Endodermal cell (in vitro differentiated cells): Measurements from ENCODE around the gene ANKRD13A. TPM values are rescaled to one million over a fixed set of nuclear protein-coding genes. Genes with fewer than 3 reads are reported as not detected.

Experiments
- DNase-seq: peaks from one replicate; pipeline ENCODE4 v3.0.0-alpha.2; 2017
- H3K27ac ChIP-seq: 2 replicates; pipeline ENCODE4 v1.5.1; 2013; ENCODE audit warnings: mild to moderate bottlenecking, low read depth, low read length, moderate library complexity
- H3K27me3 ChIP-seq: 2 replicates; pipeline ENCODE4 v1.6.1; 2013; ENCODE audit warnings: mild to moderate bottlenecking, low read length, moderate library complexity; ENCODE audit not compliant: insufficient read depth, control insufficient read depth, poor library complexity, severe bottlenecking
- H3K36me3 ChIP-seq: 2 replicates; pipeline ENCODE4 v1.7.0; 2013; ENCODE audit warnings: mild to moderate bottlenecking, low read length, moderate library complexity; ENCODE audit not compliant: control insufficient read depth, insufficient read depth
- H3K4me1 ChIP-seq: one replicate; pipeline ENCODE4 v1.7.0; 2013; ENCODE audit warnings: low read length; ENCODE audit not compliant: control insufficient read depth, insufficient read depth
- H3K4me3 ChIP-seq: 2 replicates; pipeline ENCODE4 v1.5.1; 2013; ENCODE audit warnings: mild to moderate bottlenecking, low read length, moderate library complexity
- H3K9ac ChIP-seq: 2 replicates; pipeline ENCODE4 v1.6.1; 2013; ENCODE audit warnings: mild to moderate bottlenecking, low read length, moderate library complexity; ENCODE audit not compliant: poor library complexity, severe bottlenecking; ENCODE audit errors: extremely low read depth
- H3K9me3 ChIP-seq: 2 replicates; pipeline ENCODE4 v1.6.1; 2013; ENCODE audit warnings: mild to moderate bottlenecking, low read length, moderate library complexity; ENCODE audit not compliant: control insufficient read depth
- H3K27ac Mint-ChIP-seq: 2 replicates; pipeline ENCODE4 v1.8.0; 2020; ENCODE audit warnings: mixed read lengths
- H3K27me3 Mint-ChIP-seq: 2 replicates; pipeline ENCODE4 v1.8.0; 2021; ENCODE audit warnings: mild to moderate bottlenecking, mixed read lengths; ENCODE audit not compliant: insufficient read depth
- H3K36me3 Mint-ChIP-seq: 2 replicates; pipeline ENCODE4 v1.8.0; 2020; ENCODE audit warnings: low read depth, mixed read lengths
- H3K4me1 Mint-ChIP-seq: 2 replicates; pipeline ENCODE4 v1.8.0; 2020; ENCODE audit warnings: mixed read lengths
- H3K4me3 Mint-ChIP-seq: 2 replicates; pipeline ENCODE4 v1.8.0; 2020; ENCODE audit warnings: mild to moderate bottlenecking, moderate library complexity, mixed read lengths
- H3K9me3 Mint-ChIP-seq: 2 replicates; pipeline ENCODE4 v1.8.0; 2020; ENCODE audit warnings: mild to moderate bottlenecking, mixed read lengths
- WGBS, 2 experiments: methylation state at CpG; one replicate each; pipeline versions ENCODE4 v1.1.5 to v1.1.7; 2013; ENCODE audit warnings: missing lambda C conversion rate in 2 of 2, mixed read lengths in 1 of 2; ENCODE audit not compliant: insufficient coverage in 1 of 2, insufficient read length in 1 of 2; 5-methylcytosine and 5-hydroxymethylcytosine counted together
- total RNA-seq, 2 donors: library from RNA; stranded (reverse); fragmentation: NEBNext Ultra II Directional in 1 of 2; extraction: Animal tissue kit (Norgen Biotek cat#: 25700) in 1 of 2; gene quantifications; 2 replicates in 1 of 2; 3 replicates in 1 of 2; pipeline ENCODE4 v1.2.1, GENCODE V29; 2021
- TF ChIP-seq, protein P1 (sequence below): fragments of 200-600 bp; sonication (generic); conservative IDR thresholded peaks from 2 replicates; pipeline ENCODE4 v1.5.0; 2021; ENCODE audit warnings: antibody characterized with exemption, mild to moderate bottlenecking

ANKRD13A gene
- total RNA-seq, 2 donors from 2014 or later, result 33.2 to 44.6 TPM

DNA sequence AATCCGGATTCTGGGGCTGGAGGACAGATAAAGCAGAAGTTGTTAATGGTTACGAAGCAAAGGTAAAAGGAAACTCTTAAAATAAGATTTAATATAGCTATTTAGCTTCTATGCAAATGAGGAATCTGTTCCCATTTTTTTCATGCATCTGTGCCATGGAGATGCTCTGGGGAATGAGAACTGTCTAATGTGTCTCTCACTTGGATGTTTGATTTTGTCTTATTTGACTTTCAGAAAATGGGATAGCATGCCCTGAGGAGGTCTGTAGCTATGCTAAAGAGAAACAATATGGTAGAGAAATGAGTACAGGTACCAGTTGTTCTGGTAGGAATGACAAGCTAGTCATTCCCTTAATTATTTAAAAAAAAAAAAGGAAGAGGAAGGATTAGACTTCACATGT lies 24.8 kb downstream of the ANKRD13A start:
- H3K36me3 ChIP-seq, result peaks cover 78% of the 10 kb centered on the region
- H3K4me1 Mint-ChIP-seq, result peaks cover 5% of the 10 kb centered on the region
- H3K4me3 Mint-ChIP-seq, result no peak overlapping the region
- no peak overlapping the region for H3K27ac Mint-ChIP-seq
- H3K27ac ChIP-seq, result peak overlapping the region; percentile 22
- peaks cover 60% of the 10 kb centered on the region for H3K36me3 Mint-ChIP-seq
- H3K4me3 ChIP-seq, result no peak overlapping the region
- 98 to 100% methylated on average over 1 to 2 of the region's 2 CpGs for WGBS, 2 experiments
- no peaks in the 10 kb centered on the region for H3K27me3 Mint-ChIP-seq
- H3K9me3 Mint-ChIP-seq, result no peaks in the 10 kb centered on the region
- H3K9me3 ChIP-seq, result no peaks in the 10 kb centered on the region
- no peaks in the 10 kb centered on the region for H3K27me3 ChIP-seq
- H3K9ac ChIP-seq, result no peak overlapping the region
- no peaks in the 10 kb centered on the region for H3K4me1 ChIP-seq
- TF ChIP-seq, protein P1, sequence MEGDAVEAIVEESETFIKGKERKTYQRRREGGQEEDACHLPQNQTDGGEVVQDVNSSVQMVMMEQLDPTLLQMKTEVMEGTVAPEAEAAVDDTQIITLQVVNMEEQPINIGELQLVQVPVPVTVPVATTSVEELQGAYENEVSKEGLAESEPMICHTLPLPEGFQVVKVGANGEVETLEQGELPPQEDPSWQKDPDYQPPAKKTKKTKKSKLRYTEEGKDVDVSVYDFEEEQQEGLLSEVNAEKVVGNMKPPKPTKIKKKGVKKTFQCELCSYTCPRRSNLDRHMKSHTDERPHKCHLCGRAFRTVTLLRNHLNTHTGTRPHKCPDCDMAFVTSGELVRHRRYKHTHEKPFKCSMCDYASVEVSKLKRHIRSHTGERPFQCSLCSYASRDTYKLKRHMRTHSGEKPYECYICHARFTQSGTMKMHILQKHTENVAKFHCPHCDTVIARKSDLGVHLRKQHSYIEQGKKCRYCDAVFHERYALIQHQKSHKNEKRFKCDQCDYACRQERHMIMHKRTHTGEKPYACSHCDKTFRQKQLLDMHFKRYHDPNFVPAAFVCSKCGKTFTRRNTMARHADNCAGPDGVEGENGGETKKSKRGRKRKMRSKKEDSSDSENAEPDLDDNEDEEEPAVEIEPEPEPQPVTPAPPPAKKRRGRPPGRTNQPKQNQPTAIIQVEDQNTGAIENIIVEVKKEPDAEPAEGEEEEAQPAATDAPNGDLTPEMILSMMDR, result no peak
- DNase-seq, result no peak

DNA sequence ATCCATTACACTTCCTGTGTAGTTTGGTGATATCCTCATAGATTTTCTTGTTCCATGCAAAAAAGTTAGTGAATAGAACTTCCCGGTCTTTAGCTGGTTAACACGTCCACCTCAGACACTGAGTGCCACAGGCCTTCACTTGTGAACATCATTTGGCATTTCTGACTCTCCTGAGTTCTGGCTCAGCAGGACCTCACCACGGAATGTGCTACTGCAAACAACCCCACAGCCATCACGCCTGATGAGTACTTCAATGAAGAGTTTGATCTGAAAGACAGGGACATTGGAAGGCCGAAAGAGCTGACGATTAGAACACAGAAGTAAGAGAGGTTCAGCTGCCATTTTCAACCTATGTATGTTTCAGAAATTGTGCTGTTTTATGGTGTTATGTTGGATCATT lies 29.1 kb downstream of the ANKRD13A start:
- no peaks in the 10 kb centered on the region for H3K27me3 ChIP-seq
- Mint-ChIP-seq H3K27me3 (no peaks in the 10 kb centered on the region), H3K4me3 (no peak overlapping the region), H3K9me3 (no peaks in the 10 kb centered on the region), H3K4me1 (peaks cover 5% of the 10 kb centered on the region), H3K27ac (no peak overlapping the region), H3K36me3 (peaks cover 60% of the 10 kb centered on the region)
- TF ChIP-seq, protein P1, result no peak
- peak; percentile 68 for DNase-seq
- no peak overlapping the region for H3K9ac ChIP-seq
- H3K4me1 ChIP-seq, result no peaks in the 10 kb centered on the region
- H3K36me3 ChIP-seq, result peaks cover 76% of the 10 kb centered on the region
- no peak overlapping the region for H3K27ac ChIP-seq
- H3K9me3 ChIP-seq, result no peaks in the 10 kb centered on the region
- H3K4me3 ChIP-seq, result no peak overlapping the region
- 80 to 86% methylated on average over 6 of the region's 6 CpGs for WGBS, 2 experiments

DNA sequence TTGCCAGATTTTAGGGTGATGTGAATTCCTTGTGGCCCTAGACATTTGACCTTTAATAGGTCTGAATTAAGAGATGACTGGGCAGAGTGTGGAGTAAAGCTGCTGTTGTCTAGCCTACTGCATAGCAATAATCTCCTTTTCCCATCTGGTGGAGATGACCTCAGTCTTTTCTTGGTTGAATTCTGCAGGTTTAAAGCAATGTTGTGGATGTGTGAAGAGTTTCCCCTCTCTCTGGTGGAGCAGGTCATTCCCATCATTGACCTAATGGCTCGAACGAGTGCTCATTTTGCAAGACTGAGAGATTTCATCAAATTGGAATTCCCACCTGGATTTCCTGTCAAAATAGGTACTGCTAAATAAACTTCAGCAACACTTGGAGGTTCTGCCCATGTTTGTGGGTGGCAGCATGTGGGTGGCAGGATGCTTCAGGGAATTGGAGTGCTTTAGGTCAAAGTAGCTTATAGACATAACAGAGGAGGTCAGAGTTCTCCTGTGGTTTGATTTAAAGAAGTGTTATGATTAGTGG lies 30.1 kb downstream of the ANKRD13A start:
- TF ChIP-seq, protein P1, result no peak
- WGBS, 2 experiments, result 94% methylated on average over 2 of the region's 2 CpGs; no CpG with 5 or more reads in 1 of the 2 experiments
- Mint-ChIP-seq H3K27me3 (no peaks in the 10 kb centered on the region), H3K27ac (no peak overlapping the region), H3K9me3 (no peaks in the 10 kb centered on the region), H3K4me1 (peaks cover 5% of the 10 kb centered on the region), H3K36me3 (peaks cover 69% of the 10 kb centered on the region), H3K4me3 (no peak overlapping the region)
- no peak for DNase-seq
- Histone ChIP-seq H3K27ac (no peak overlapping the region), H3K4me1 (no peaks in the 10 kb centered on the region), H3K4me3 (no peak overlapping the region), H3K27me3 (no peaks in the 10 kb centered on the region), H3K9me3 (no peaks in the 10 kb centered on the region), H3K36me3 (peaks cover 71% of the 10 kb centered on the region), H3K9ac (no peak overlapping the region)
